Cardiac fibroblast (primary cell): ENCODE data around the gene ABCC9.
"Not testable (repeated sequence)": the region's sequence is repeated elsewhere in the genome, so short reads cannot be mapped to it uniquely, and the experiment has no call there.

Experiments
- DNase-seq, 2 donors: peaks; one replicate each; pipeline versions ENCODE4 v3.0.0 to v3.0.0-alpha.2; 2010; ENCODE audit warnings: low read depth in 2 of 2
- H3K4me3 ChIP-seq, 2 donors: replicated peaks in 1 of 2; 1 replicate in 1 of 2; 2 replicates in 1 of 2; pipeline ENCODE4 v1.5.1; 2011; ENCODE audit warnings: low read depth in 2 of 2, low read length in 2 of 2, mild to moderate bottlenecking in 2 of 2, moderate library complexity in 1 of 2
- TF ChIP-seq, protein P1 (sequence below): IDR thresholded peaks from one replicate; pipeline ENCODE4 v1.5.1; 2011; ENCODE audit warnings: low read depth, mild to moderate bottlenecking, low read length, inconsistent platforms

The ABCC9 gene

DNA sequence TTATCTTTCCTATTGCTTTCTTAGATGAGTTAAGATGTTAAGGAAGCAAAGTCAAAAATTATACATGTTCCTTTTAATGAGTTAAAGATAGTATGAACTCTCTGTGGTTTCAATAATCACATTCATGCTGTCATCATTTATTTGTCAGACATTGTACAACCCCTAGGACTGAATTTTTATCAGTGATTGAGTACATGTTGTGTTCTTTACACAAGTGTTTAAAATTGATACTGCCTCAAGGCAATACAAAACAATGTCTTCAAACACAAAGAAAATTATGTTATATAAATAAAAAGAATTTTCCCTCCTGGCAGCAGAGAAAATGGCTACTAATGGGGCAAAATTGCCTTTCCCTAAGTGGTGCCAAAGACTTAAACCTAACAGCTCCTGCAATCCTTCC lies 132.1 kb downstream of the ABCC9 start:
- no peak for DNase-seq
- no peak overlapping the region for H3K4me3 ChIP-seq
- TF ChIP-seq, protein P1, sequence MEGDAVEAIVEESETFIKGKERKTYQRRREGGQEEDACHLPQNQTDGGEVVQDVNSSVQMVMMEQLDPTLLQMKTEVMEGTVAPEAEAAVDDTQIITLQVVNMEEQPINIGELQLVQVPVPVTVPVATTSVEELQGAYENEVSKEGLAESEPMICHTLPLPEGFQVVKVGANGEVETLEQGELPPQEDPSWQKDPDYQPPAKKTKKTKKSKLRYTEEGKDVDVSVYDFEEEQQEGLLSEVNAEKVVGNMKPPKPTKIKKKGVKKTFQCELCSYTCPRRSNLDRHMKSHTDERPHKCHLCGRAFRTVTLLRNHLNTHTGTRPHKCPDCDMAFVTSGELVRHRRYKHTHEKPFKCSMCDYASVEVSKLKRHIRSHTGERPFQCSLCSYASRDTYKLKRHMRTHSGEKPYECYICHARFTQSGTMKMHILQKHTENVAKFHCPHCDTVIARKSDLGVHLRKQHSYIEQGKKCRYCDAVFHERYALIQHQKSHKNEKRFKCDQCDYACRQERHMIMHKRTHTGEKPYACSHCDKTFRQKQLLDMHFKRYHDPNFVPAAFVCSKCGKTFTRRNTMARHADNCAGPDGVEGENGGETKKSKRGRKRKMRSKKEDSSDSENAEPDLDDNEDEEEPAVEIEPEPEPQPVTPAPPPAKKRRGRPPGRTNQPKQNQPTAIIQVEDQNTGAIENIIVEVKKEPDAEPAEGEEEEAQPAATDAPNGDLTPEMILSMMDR, result no peak

DNA sequence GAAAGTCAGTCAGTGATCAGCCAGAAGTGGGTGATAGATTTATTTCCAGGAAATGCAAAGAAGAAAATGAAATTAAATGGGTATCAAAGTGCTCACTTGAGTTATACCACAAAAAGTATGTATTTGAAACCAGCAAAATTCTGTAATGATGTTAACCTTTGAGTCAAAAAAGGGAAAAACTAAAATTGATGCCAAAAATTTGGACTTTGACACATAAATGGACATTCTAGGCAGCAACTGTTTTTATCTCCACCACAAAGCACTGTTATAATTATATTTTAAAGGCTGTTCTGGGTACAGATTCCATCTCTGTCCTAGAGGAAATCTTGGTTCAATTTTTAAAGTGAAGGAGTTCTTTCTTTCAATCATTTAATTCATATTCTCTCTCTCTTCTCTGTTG lies 135.0 kb downstream of the ABCC9 start:
- H3K4me3 ChIP-seq, result no peak overlapping the region
- DNase-seq, result no peak
- TF ChIP-seq, protein P1, result no peak

DNA sequence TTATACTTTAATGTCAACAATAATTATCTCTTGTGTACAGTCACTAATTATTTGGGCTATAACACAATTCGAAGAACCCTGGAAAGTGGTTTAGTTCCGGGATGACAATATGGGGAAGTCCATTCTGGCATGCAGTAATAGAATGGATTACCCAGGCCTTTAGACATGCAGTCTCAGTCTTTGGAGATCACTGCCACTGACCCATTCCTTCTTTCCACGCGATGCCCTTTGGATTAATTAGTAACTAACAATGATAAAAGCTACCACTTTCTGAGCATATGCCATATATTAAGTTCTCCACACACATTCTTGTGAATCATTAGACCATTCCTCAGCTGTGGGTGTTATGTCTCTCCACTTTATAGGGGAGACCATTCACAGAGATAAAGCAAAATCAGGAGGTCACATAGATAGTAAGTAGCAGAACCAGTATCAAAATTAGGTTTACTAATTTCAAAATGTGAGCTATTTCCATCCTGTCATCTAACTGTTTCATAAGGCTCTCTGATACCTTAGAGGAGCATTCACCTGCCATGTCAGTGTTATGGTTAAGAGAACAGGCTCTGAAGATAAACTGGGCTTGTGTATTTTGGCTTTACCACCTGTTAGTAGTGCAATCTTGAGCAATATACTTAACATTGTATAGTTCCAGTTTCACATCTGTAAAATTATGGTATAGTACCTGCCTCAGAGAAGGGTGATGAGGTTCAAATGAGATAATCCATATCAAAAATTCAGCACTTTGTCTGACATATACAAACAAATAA lies 139.5 kb downstream of the ABCC9 start:
- TF ChIP-seq, protein P1, result no peak
- no peak overlapping the region for H3K4me3 ChIP-seq
- DNase-seq, result no peak

DNA sequence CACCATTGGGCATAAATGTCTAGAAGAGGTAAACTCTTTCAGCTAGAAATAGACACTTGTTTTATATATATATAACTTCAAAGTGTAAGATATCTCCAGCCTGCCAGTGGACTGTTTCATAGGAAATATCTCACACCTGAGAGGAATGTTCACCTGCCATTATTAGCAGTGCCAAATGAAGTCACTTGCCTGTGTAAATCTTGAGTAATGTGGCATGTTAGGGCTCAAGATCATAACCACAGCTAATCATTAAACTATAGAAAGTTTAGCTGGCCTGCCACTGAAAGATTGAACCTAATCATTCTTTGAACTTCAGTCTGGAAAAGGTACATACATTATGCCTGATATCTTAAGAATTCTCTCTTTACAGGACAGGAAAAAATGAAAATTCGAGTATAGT lies 141.2 kb downstream of the ABCC9 start:
- no peak for DNase-seq
- TF ChIP-seq, protein P1, result no peak
- H3K4me3 ChIP-seq, result no peak overlapping the region

DNA sequence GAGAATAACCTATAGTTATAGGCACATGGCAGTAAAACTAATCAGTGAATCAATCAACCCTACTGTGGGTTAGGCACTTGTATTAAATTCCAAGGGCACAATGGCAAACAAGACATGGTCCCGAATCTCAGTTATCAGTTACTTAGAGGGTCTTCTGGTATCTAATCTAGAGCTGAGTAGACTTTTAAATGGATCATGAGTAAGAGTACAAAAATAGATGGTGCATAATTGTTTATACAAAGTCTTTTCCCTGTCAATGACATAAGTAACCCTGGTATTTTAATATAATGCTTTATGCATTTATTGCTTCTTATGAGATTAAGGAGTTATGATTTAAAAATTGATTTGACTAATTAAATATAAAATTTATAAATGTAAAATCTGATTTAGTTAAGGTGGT lies 143.7 kb downstream of the ABCC9 start:
- TF ChIP-seq, protein P1, result no peak
- DNase-seq, result no peak
- no peak overlapping the region for H3K4me3 ChIP-seq

DNA sequence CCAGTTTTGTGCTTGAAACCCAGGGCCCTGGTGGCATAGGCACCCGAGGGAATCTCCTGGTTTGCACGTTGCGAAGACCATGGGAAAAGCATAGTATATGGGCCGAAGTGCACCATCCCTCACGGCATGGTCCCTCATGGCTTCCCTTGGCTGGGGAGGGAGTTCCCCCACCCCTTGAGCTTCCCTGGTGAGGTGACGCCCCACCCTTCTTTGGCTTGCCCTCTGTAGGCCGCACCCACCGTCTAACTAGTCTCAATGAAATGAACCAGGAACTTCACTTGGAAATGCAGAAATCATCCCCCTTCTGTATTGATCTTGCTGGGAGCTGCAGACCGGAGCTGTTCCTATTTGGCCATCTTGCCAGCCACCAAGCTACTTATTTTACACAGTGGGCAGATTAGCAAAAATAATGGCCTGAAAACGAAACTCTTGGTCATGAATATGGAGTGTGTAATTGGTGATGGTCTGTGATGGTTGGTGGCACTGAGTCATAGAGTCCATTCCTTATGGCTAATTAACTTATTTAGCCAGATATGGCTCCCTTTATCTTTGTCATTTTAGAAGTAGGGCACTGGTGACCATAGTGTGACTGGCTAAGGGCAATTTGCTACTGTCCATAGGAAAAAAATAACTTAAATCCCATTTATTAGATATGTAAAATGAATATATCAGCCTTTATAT lies 145.4 kb downstream of the ABCC9 start:
- DNase-seq, result no peak
- TF ChIP-seq, protein P1, result no peak
- no peak overlapping the region for H3K4me3 ChIP-seq

DNA sequence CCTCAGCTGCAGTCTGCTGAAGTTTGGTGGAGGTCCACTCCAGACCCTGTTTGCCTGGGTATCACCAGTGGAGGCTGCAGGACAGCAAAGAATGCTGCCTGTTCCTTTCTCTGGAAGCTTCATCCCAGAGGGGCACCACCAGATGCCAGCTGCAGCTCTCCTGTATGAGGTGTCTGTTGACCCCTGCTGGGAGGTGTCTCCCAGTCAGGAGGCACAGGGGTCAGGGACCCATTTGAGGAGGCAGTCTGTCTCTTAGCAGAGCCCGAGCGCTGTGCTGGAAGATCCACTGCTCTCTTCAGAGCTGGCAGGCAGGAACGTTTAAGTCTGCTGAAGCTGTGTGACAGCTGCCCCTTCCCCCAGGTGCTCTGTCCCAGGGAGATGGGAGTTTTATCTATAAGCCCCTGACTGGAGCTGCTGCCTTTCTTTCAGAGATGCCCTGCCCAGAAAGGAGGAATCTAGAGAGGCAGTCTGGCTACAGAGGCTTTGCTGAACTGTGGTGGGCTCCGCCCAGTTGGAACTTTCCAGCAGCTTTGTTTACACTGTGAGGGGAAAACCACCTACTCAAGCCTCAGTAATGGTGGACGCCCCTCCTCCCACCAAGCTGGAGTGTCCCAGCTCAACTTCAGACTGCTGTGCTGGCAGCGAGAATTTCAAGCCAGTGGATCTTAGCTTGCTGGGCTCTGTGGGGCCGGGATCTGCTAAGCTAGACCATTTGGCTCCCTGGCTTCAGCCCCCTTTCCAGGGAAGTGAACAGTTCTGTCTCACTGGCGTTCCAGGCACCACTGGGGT lies 146.2 kb downstream of the ABCC9 start:
- H3K4me3 ChIP-seq, DNase-seq: not testable (repeated sequence)

DNA sequence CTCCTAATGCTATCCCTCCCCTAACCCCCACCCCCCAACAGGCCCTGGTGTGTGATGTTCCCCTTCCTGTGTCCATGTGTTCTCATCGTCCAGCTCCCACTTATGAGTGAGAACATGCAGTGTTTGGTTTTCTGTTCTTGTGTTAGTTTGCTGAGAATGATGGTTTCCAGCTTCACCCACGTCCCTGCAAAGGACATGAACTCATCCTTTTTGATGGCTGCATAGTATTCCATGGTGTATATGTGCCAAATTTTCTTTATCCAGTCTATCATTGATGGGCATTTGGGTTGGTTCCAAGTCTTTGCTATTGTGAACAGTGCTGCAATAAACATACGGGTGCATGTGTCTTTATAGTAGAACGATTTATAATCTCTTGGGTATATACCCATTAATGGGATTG lies 151.5 kb downstream of the ABCC9 start:
- DNase-seq, H3K4me3 ChIP-seq: not testable (repeated sequence)
